Cardiac muscle cell (in vitro differentiated cells and primary cell): Measurements from ENCODE around the gene FH. TPM values are rescaled to one million over a fixed set of nuclear protein-coding genes. Genes with fewer than 3 reads are reported as not detected.

Experiments
- DNase-seq, 2 donors: peaks; one replicate each; pipeline versions ENCODE4 v3.0.0 to v3.0.0-alpha.2; 2010 to 2017; ENCODE audit warnings: low read depth in 1 of 2, low spot score in 1 of 2
- H3K27ac ChIP-seq: fragments of 200-600 bp; sonication (generic); 2 replicates; pipeline ENCODE4 v1.5.1; 2016
- H3K27me3 ChIP-seq: fragments of 200-600 bp; sonication (generic); 2 replicates; pipeline ENCODE4 v1.6.0; 2016; ENCODE audit warnings: control low read depth
- H3K36me3 ChIP-seq: fragments of 200-600 bp; sonication (generic); 2 replicates; pipeline ENCODE4 v1.5.1; 2016; ENCODE audit warnings: control low read depth
- H3K4me1 ChIP-seq: fragments of 200-600 bp; sonication (generic); 2 replicates; pipeline ENCODE4 v1.8.1; 2017; ENCODE audit warnings: low read depth, mild to moderate bottlenecking, mixed run types
- H3K4me3 ChIP-seq: fragments of 200-600 bp; sonication (generic); 2 replicates; pipeline ENCODE4 v1.5.1; 2016; ENCODE audit warnings: mild to moderate bottlenecking
- H3K9me3 ChIP-seq: fragments of 200-600 bp; sonication (generic); 2 replicates; pipeline ENCODE4 v1.5.1; 2017; ENCODE audit warnings: low read depth, mild to moderate bottlenecking, control low read depth
- polyA plus RNA-seq: library from polyadenylated mRNA; unstranded; fragments of >200 nt; fragmentation: Nextera tagmentation; extraction: Ambion mirVana; gene quantifications from 2 replicates; pipeline ENCODE4 v1.2.1, GENCODE V29; 2016
- total RNA-seq: library from RNA; depleted of rRNA; stranded (reverse); fragments of >200 nt; gene quantifications from 2 replicates; pipeline ENCODE4 v1.2.3, GENCODE V29; 2016
- TF ChIP-seq, protein P1 (sequence below): IDR thresholded peaks from 2 replicates; pipeline ENCODE4 v1.5.1; 2012; ENCODE audit warnings: low read depth, mild to moderate bottlenecking, low read length

FH gene
- total and polyA plus RNA-seq, 2 experiments from 2014 or later = 96.9 to 175 TPM

DNA sequence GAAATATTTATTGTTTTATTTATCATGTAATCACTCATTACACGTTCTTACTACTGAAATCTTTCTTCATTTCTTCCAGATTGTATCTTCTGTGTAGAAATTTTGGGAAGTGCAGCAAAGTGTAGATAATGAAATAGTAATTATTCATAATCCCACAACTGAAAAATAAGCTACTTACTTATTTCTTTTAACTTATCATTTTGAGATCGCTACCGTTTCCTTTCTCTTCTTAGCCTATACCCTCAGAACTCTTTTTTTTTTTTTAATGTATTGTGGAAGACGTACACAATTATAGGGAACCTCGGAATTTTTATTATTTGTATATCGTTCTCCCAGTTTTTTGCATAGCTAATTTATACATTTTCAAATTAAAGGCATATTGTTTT lies 518 bp upstream of the FH start:
- peak overlapping the region; percentile 81 for H3K4me3 ChIP-seq
- H3K27ac ChIP-seq = peak overlapping the region; percentile 78
- TF ChIP-seq, protein P1, sequence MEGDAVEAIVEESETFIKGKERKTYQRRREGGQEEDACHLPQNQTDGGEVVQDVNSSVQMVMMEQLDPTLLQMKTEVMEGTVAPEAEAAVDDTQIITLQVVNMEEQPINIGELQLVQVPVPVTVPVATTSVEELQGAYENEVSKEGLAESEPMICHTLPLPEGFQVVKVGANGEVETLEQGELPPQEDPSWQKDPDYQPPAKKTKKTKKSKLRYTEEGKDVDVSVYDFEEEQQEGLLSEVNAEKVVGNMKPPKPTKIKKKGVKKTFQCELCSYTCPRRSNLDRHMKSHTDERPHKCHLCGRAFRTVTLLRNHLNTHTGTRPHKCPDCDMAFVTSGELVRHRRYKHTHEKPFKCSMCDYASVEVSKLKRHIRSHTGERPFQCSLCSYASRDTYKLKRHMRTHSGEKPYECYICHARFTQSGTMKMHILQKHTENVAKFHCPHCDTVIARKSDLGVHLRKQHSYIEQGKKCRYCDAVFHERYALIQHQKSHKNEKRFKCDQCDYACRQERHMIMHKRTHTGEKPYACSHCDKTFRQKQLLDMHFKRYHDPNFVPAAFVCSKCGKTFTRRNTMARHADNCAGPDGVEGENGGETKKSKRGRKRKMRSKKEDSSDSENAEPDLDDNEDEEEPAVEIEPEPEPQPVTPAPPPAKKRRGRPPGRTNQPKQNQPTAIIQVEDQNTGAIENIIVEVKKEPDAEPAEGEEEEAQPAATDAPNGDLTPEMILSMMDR = no peak
- peaks cover 8% of the 10 kb centered on the region for H3K36me3 ChIP-seq
- no peak for DNase-seq
- peaks cover 9% of the 10 kb centered on the region for H3K4me1 ChIP-seq
- peaks cover 30% of the 10 kb centered on the region for H3K27me3 ChIP-seq
- H3K9me3 ChIP-seq = no peaks in the 10 kb centered on the region

DNA sequence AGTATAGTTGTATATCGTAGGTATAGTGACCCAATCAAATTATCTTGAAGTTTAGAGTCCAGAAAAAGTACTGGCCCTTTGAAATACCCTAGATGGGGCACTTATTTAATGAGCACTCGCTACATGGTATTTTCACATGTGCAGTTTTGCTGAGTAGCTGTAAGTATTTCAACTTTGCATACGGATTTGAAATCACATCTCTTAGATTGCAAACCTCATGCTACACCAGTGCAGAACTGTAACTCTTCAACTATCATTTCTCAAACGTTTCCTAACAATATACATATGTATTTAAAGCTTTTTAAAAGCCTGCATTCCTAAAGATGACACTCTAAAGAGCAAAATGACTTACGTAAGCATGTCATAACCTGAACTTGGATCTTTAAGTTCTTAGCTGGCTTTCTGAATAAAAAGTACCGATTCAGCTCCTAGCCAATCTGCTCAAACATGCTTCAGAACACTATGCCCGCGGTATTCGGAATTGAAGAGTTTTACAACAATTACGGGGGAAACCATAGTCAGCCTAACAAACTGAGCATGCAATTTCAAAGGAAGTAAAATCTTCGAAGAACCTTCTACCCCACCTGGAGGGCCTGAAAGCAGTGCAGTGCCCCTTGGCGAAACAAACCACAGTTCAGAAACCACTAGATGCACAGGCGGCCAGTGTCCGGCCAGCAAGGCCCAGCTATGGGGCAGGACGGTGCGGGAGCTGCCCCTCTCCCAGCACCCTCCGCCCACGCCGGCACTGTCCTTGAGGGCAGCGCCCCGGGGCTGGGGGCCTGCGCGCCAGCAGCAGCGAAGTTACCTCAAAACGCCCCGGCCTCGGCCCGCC lies 863 bp downstream of the FH start:
- Histone ChIP-seq H3K4me1 (peaks cover 9% of the 10 kb centered on the region), H3K9me3 (no peaks in the 10 kb centered on the region), H3K27ac (peak overlapping the region; percentile 85), H3K36me3 (peaks cover 8% of the 10 kb centered on the region), H3K4me3 (peak overlapping the region; percentile 81), H3K27me3 (peaks cover 17% of the 10 kb centered on the region)
- peak; percentile 1 to 28 for DNase-seq
- TF ChIP-seq, protein P1 = no peak

DNA sequence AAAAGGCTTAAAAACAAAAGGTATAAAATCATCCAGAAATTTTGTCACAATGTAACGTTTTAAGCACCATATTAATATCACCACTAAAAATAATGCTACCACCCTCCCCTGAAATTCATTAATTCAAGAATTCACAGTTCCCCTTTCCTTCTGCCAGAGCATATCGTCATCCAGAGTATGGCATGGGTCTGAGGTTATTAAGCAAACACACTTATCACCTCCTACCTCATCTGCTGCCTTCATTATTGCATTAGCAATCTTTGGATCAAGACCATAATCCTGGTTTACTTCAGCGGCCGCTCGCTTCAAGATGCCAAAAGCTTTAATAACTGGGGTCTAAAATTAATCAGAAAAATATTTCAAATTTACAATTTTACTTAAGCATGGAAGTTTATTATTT lies 6.2 kb downstream of the FH start:
- peaks cover 9% of the 10 kb centered on the region for H3K4me1 ChIP-seq
- TF ChIP-seq, protein P1 = no peak
- DNase-seq = no peak
- peaks cover 47% of the 10 kb centered on the region for H3K36me3 ChIP-seq
- no peaks in the 10 kb centered on the region for H3K9me3 ChIP-seq
- no peak overlapping the region for H3K27ac ChIP-seq
- no peaks in the 10 kb centered on the region for H3K27me3 ChIP-seq
- no peak overlapping the region for H3K4me3 ChIP-seq

DNA sequence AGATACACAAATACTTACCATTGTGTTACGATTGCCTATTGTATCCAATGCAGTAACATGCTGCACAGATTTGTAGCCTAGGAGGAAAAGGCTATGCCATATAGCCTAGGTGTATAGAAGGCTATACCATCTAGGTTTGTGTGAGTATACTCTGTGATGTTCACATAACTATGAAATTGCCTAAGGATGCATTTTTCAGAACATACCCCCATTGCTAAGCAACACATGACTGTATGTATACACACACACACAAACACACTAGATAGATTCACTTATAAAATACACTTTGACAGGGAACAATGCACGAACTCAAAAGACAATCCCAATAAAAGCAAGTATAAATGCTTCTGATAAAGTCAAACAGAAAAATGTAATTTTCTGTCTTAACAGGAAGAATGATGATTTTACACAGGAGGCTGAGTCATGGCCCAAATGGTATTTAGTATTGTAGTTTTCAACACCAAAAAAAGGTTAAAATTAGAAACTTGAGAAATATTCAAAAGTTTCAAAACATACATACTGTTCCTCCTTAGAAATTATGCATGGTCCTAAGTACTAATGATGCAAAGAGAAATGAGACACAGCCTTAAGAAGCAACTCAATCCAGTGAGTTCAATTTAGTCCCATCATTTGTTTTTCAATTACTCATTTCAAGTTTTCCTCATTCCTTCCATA lies 12.2 kb downstream of the FH start:
- Histone ChIP-seq H3K4me1 (no peaks in the 10 kb centered on the region), H3K36me3 (peaks cover 79% of the 10 kb centered on the region), H3K27ac (no peak overlapping the region), H3K9me3 (no peaks in the 10 kb centered on the region), H3K27me3 (no peaks in the 10 kb centered on the region), H3K4me3 (no peak overlapping the region)
- TF ChIP-seq, protein P1 = no peak
- DNase-seq = peak in 1 of 2 donors; percentile 35

DNA sequence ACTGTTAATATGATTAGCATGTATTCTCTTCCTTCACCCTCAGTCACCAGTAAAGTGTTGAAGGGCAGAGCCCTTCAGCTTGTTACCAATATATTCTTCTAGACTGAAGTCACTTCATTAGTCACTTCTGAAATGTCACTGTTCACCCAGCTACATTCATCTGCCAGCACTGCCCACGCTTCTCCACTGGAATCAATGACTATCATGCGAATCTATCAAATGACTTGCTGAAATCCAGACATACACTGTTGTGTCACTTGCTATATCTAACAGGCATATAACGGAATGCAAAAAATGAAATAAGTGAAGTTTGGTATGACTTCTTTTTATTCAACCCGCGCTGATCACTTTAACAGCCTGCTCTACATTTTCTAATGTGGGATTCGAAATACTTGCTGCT lies 16.1 kb downstream of the FH start:
- Histone ChIP-seq H3K4me1 (no peaks in the 10 kb centered on the region), H3K36me3 (peaks cover 78% of the 10 kb centered on the region), H3K9me3 (no peaks in the 10 kb centered on the region), H3K27me3 (no peaks in the 10 kb centered on the region), H3K27ac (no peak overlapping the region), H3K4me3 (no peak overlapping the region)
- TF ChIP-seq, protein P1 = no peak
- no peak for DNase-seq
